ENCODE results near the gene TTC7B.

TTC7B gene

GRCh38 chr14:90739318-90740068 is 76.7 kb downstream of the TTC7B start:
- no peaks in the 10 kb centered on the region for H3K36me3 Mint-ChIP-seq (ENCODE audit: insufficient read depth)
- no peak for DNase-seq (ENCODE audit: low spot score in 2 of 2)
- no peak overlapping the region for H3K4me3 Mint-ChIP-seq
- H3K27ac Mint-ChIP-seq (ENCODE audit: low read depth): no peak overlapping the region
- no peaks in the 10 kb centered on the region for H3K27me3 Mint-ChIP-seq
- H3K9me3 Mint-ChIP-seq: no peaks in the 10 kb centered on the region
- no peak for ATAC-seq (replicated peaks; ENCODE audit: extremely low read depth, poor library complexity, severe bottlenecking)
- H3K4me1 Mint-ChIP-seq: no peaks in the 10 kb centered on the region

- ATAC-seq (replicated peaks; ENCODE audit: extremely low read depth, poor library complexity, severe bottlenecking) (no peak), DNase-seq (ENCODE audit: low spot score in 2 of 2) (no peak)
- Mint-ChIP-seq H3K9me3 (no peaks in the 10 kb centered on the region), H3K4me3 (no peak overlapping the region), H3K4me1 (no peaks in the 10 kb centered on the region), H3K36me3 (ENCODE audit: insufficient read depth) (no peaks in the 10 kb centered on the region), H3K27ac (ENCODE audit: low read depth) (no peak overlapping the region), H3K27me3 (peaks cover 8% of the 10 kb centered on the region)
Observed at GRCh38 chr14:90733139-90733808, 83.0 kb downstream of the TTC7B start.

- DNase-seq (ENCODE audit: low spot score in 2 of 2) (no peak), ATAC-seq (replicated peaks; ENCODE audit: extremely low read depth, poor library complexity, severe bottlenecking) (no peak)
- Mint-ChIP-seq H3K4me1 (no peaks in the 10 kb centered on the region), H3K4me3 (no peak overlapping the region), H3K36me3 (ENCODE audit: insufficient read depth) (no peaks in the 10 kb centered on the region), H3K9me3 (no peaks in the 10 kb centered on the region), H3K27ac (ENCODE audit: low read depth) (no peak overlapping the region), H3K27me3 (peaks cover 8% of the 10 kb centered on the region)
Observed at GRCh38 chr14:90732718-90733117, 83.5 kb downstream of the TTC7B start.

GRCh38 chr14:90732139-90732538 is 84.1 kb downstream of the TTC7B start:
- no peak for ATAC-seq (replicated peaks; ENCODE audit: extremely low read depth, poor library complexity, severe bottlenecking)
- no peak overlapping the region for H3K27ac Mint-ChIP-seq (ENCODE audit: low read depth)
- no peaks in the 10 kb centered on the region for H3K36me3 Mint-ChIP-seq (ENCODE audit: insufficient read depth)
- no peaks in the 10 kb centered on the region for H3K9me3 Mint-ChIP-seq
- peaks cover 8% of the 10 kb centered on the region for H3K27me3 Mint-ChIP-seq
- H3K4me3 Mint-ChIP-seq: no peak overlapping the region
- no peaks in the 10 kb centered on the region for H3K4me1 Mint-ChIP-seq
- no peak for DNase-seq (ENCODE audit: low spot score in 2 of 2)

- no peaks in the 10 kb centered on the region for H3K36me3 Mint-ChIP-seq (ENCODE audit: insufficient read depth)
- no peak for DNase-seq (ENCODE audit: low spot score in 2 of 2)
- H3K27me3 Mint-ChIP-seq: peaks cover 8% of the 10 kb centered on the region
- H3K27ac Mint-ChIP-seq (ENCODE audit: low read depth): no peak overlapping the region
- no peak overlapping the region for H3K4me3 Mint-ChIP-seq
- H3K9me3 Mint-ChIP-seq: no peaks in the 10 kb centered on the region
- ATAC-seq (replicated peaks; ENCODE audit: extremely low read depth, poor library complexity, severe bottlenecking): no peak
- H3K4me1 Mint-ChIP-seq: no peaks in the 10 kb centered on the region
Observed at GRCh38 chr14:90731487-90731886, 84.7 kb downstream of the TTC7B start.

- H3K4me1 Mint-ChIP-seq: no peaks in the 10 kb centered on the region
- ATAC-seq (replicated peaks; ENCODE audit: extremely low read depth, poor library complexity, severe bottlenecking): no peak
- H3K9me3 Mint-ChIP-seq: no peaks in the 10 kb centered on the region
- no peaks in the 10 kb centered on the region for H3K36me3 Mint-ChIP-seq (ENCODE audit: insufficient read depth)
- no peak overlapping the region for H3K27ac Mint-ChIP-seq (ENCODE audit: low read depth)
- no peak overlapping the region for H3K4me3 Mint-ChIP-seq
- no peak for DNase-seq (ENCODE audit: low spot score in 2 of 2)
- peaks cover 8% of the 10 kb centered on the region for H3K27me3 Mint-ChIP-seq
Observed at GRCh38 chr14:90730206-90730766, 85.9 kb downstream of the TTC7B start.

- Mint-ChIP-seq H3K27ac (ENCODE audit: low read depth) (no peak overlapping the region), H3K4me1 (no peaks in the 10 kb centered on the region), H3K27me3 (peaks cover 8% of the 10 kb centered on the region), H3K4me3 (no peak overlapping the region), H3K36me3 (ENCODE audit: insufficient read depth) (no peaks in the 10 kb centered on the region), H3K9me3 (no peaks in the 10 kb centered on the region)
- no peak for ATAC-seq (replicated peaks; ENCODE audit: extremely low read depth, poor library complexity, severe bottlenecking)
- no peak for DNase-seq (ENCODE audit: low spot score in 2 of 2)
Observed at GRCh38 chr14:90728951-90729350, 87.3 kb downstream of the TTC7B start.

- no peaks in the 10 kb centered on the region for H3K9me3 Mint-ChIP-seq
- no peaks in the 10 kb centered on the region for H3K27me3 Mint-ChIP-seq
- no peak for ATAC-seq (replicated peaks; ENCODE audit: extremely low read depth, poor library complexity, severe bottlenecking)
Observed at GRCh38 chr14:90727082-90727481, 89.1 kb downstream of the TTC7B start.

GRCh38 chr14:90726656-90727055 is 89.6 kb downstream of the TTC7B start:
- DNase-seq (ENCODE audit: low spot score in 2 of 2): no peak
- no peak overlapping the region for H3K4me3 Mint-ChIP-seq

More at GRCh38 chr14:90727082-90727481, 89.1 kb downstream of the TTC7B start:
- no peaks in the 10 kb centered on the region for H3K4me1 Mint-ChIP-seq
- H3K4me3 Mint-ChIP-seq: no peak overlapping the region
- DNase-seq (ENCODE audit: low spot score in 2 of 2): no peak
- no peaks in the 10 kb centered on the region for H3K36me3 Mint-ChIP-seq (ENCODE audit: insufficient read depth)
- no peak overlapping the region for H3K27ac Mint-ChIP-seq (ENCODE audit: low read depth)

GRCh38 chr14:90724866-90725265 is 91.4 kb downstream of the TTC7B start:
- H3K9me3 Mint-ChIP-seq: no peaks in the 10 kb centered on the region
- H3K27me3 Mint-ChIP-seq: no peaks in the 10 kb centered on the region
- no peaks in the 10 kb centered on the region for H3K36me3 Mint-ChIP-seq (ENCODE audit: insufficient read depth)
- no peak overlapping the region for H3K4me3 Mint-ChIP-seq
- no peak overlapping the region for H3K27ac Mint-ChIP-seq (ENCODE audit: low read depth)
- H3K4me1 Mint-ChIP-seq: no peaks in the 10 kb centered on the region
- no peak for DNase-seq (ENCODE audit: low spot score in 2 of 2)
- no peak for ATAC-seq (replicated peaks; ENCODE audit: extremely low read depth, poor library complexity, severe bottlenecking)

More at GRCh38 chr14:90726656-90727055, 89.6 kb downstream of the TTC7B start:
- Mint-ChIP-seq H3K4me1 (no peaks in the 10 kb centered on the region), H3K9me3 (no peaks in the 10 kb centered on the region), H3K27me3 (no peaks in the 10 kb centered on the region), H3K27ac (ENCODE audit: low read depth) (no peak overlapping the region), H3K36me3 (ENCODE audit: insufficient read depth) (no peaks in the 10 kb centered on the region)
- no peak for ATAC-seq (replicated peaks; ENCODE audit: extremely low read depth, poor library complexity, severe bottlenecking)

- ATAC-seq (replicated peaks; ENCODE audit: extremely low read depth, poor library complexity, severe bottlenecking): no peak
- Mint-ChIP-seq H3K9me3 (no peaks in the 10 kb centered on the region), H3K4me3 (no peak overlapping the region), H3K36me3 (ENCODE audit: insufficient read depth) (no peaks in the 10 kb centered on the region), H3K27ac (ENCODE audit: low read depth) (no peak overlapping the region), H3K27me3 (no peaks in the 10 kb centered on the region), H3K4me1 (no peaks in the 10 kb centered on the region)
- no peak for DNase-seq (ENCODE audit: low spot score in 2 of 2)
Observed at GRCh38 chr14:90722590-90722989, 93.6 kb downstream of the TTC7B start.

- Mint-ChIP-seq H3K4me3 (no peak overlapping the region), H3K36me3 (ENCODE audit: insufficient read depth) (no peaks in the 10 kb centered on the region), H3K27me3 (no peaks in the 10 kb centered on the region), H3K4me1 (no peaks in the 10 kb centered on the region), H3K27ac (ENCODE audit: low read depth) (no peak overlapping the region), H3K9me3 (no peaks in the 10 kb centered on the region)
- ATAC-seq (replicated peaks; ENCODE audit: extremely low read depth, poor library complexity, severe bottlenecking) (no peak), DNase-seq (ENCODE audit: low spot score in 2 of 2) (no peak)
Observed at GRCh38 chr14:90721619-90722305, 94.5 kb downstream of the TTC7B start.
